Dendritic cell treated with granulocyte-macrophage colony-stimulating factor and Interleukin-4, amounts not matched to agents 40 ng/mL and 50 ng/mL, for 4 days (primary cell): ENCODE results near the gene SCCPDH.

Source experiments
- H3K27ac Mint-ChIP-seq: one replicate; pipeline ENCODE4 v1.8.0; 2022; ENCODE audit warnings: mild to moderate bottlenecking, mixed read lengths
- H3K27me3 Mint-ChIP-seq: one replicate; pipeline ENCODE4 v1.8.0; 2022; ENCODE audit warnings: mild to moderate bottlenecking, mixed read lengths
- H3K36me3 Mint-ChIP-seq: one replicate; pipeline ENCODE4 v1.8.0; 2022; ENCODE audit warnings: low read depth, mixed read lengths
- H3K4me1 Mint-ChIP-seq: one replicate; pipeline ENCODE4 v1.8.0; 2022; ENCODE audit warnings: low read depth, mixed read lengths
- H3K4me3 Mint-ChIP-seq: one replicate; pipeline ENCODE4 v1.8.0; 2022; ENCODE audit warnings: mild to moderate bottlenecking, moderate library complexity, mixed read lengths
- H3K9me3 Mint-ChIP-seq: one replicate; pipeline ENCODE4 v1.8.0; 2022; ENCODE audit warnings: mixed read lengths
- intact Hi-C: fragments of 100-400 bp; cut with micrococcal nuclease; formaldehyde crosslinking; loops from one replicate; pipeline ENCODE4 v1.15.0; 2022

SCCPDH gene

DNA sequence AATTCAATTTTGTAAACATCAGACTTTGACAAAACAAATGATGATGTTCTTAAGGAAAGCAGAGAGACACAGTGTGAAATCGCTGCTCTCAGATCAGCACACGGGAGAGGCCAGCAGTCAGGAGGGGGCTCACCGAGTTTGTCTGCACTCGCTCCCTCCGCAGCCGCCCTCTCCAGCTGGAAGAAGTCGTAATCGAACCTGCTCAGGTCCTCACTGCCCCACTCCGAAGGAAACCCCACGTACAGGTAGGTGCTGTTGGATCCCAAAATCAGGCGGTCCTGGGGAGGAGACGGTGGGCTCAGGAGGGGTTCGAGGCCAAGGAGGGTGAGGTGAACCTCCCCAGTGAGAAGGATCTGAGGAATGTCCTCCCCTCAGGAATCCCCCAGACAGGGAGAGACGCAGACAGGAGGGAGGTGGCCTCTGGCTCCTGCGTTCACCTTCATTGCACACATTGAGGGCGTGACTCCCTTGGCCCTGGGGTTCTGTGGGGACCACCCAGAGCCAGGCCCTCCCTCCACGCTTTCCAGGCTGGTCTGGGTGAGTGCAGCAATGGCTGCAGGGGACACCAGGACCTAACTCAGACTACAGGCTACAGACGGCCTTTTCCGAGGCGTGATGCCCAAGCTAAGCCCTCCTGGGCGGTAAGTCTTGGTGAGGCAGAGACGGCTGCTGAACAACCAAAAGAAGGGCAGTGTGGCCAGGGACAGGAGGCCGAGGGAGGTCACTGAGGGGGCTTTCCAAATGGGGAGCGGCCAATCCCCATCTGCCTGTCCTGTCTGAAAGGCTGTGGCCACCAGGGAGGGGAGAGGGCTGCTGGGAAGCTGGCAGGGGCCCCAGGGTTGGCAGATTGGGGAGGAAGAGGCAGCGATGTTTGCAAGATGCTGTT lies 65.5 kb downstream of the SCCPDH start:
- Mint-ChIP-seq H3K27ac (no peak overlapping the region), H3K27me3 (peaks cover 6% of the 10 kb centered on the region), H3K4me3 (no peak overlapping the region)

DNA sequence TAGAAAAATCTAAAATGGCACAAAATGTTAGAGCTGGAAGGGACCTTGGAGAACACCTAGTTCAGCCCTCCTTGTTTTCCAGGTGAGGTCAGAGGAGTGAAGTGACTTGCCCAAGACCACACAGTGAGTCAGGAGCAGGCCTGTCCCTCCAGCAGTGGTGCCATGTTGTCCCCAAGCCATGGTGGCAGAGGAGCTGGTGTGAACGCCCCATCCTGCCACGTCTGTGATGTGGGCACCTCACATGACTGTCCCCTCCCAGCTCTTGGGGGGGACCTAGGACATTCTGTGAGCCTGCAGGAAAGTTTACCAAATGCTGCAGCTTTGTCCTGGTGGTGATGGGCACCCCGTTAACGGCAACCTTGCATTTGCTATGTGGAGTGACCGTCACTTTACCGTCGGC lies 66.2 kb downstream of the SCCPDH start:
- Mint-ChIP-seq H3K27me3 (peaks cover 4% of the 10 kb centered on the region), H3K9me3 (peaks cover 8% of the 10 kb centered on the region), H3K4me3 (no peak overlapping the region), H3K4me1 (peaks cover 31% of the 10 kb centered on the region), H3K36me3 (no peaks in the 10 kb centered on the region), H3K27ac (no peak overlapping the region)
- intact Hi-C loops, result no loop called here

More for the DNA sequence above, 65.5 kb downstream of the SCCPDH start:
- no peaks in the 10 kb centered on the region for H3K36me3 Mint-ChIP-seq
- peaks cover 31% of the 10 kb centered on the region for H3K4me1 Mint-ChIP-seq
- peaks cover 8% of the 10 kb centered on the region for H3K9me3 Mint-ChIP-seq
- intact Hi-C loops, result no loop called here

DNA sequence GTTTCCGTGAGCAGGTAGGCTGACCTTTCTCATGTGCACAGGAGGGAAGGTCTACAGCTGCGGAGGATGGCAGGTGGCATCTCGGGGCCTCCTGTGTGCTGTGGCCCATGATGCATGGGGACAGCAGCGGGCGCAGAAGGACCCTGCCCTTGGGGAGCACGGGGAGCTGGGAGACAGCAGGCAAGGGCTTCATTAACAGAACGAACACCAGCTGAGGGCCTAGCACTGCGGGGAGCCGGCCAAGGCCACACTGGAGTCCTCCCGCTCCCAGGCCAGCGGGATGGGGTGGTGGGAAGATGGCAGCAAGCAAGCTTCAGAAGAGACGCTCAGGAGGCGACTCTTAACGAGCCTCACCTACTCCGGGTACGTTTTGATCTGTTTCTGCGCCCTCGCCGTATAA lies 66.6 kb downstream of the SCCPDH start:
- peaks cover 3% of the 10 kb centered on the region for H3K27me3 Mint-ChIP-seq

GRCh38 chr1:246791303-246791918 lies 67.2 kb downstream of the SCCPDH start:
- Mint-ChIP-seq H3K36me3 (no peaks in the 10 kb centered on the region), H3K27ac (no peak overlapping the region), H3K9me3 (no peaks in the 10 kb centered on the region), H3K27me3 (peaks cover 2% of the 10 kb centered on the region), H3K4me1 (peaks cover 31% of the 10 kb centered on the region), H3K4me3 (no peak overlapping the region)
- intact Hi-C loops, result no loop called here

More for the DNA sequence above, 66.6 kb downstream of the SCCPDH start:
- Mint-ChIP-seq H3K9me3 (peaks cover 3% of the 10 kb centered on the region), H3K27ac (no peak overlapping the region), H3K36me3 (no peaks in the 10 kb centered on the region), H3K4me3 (no peak overlapping the region), H3K4me1 (peaks cover 31% of the 10 kb centered on the region)
- intact Hi-C loops, result no loop called here

GRCh38 chr1:246792603-246793002 lies 68.4 kb downstream of the SCCPDH start:
- intact Hi-C loops, result no loop called here
- no peak overlapping the region for H3K4me3 Mint-ChIP-seq
- H3K9me3 Mint-ChIP-seq, result no peaks in the 10 kb centered on the region
- no peaks in the 10 kb centered on the region for H3K36me3 Mint-ChIP-seq
- peaks cover 31% of the 10 kb centered on the region for H3K4me1 Mint-ChIP-seq
- no peak overlapping the region for H3K27ac Mint-ChIP-seq
- peaks cover 2% of the 10 kb centered on the region for H3K27me3 Mint-ChIP-seq

- Mint-ChIP-seq H3K27ac (no peak overlapping the region), H3K27me3 (peaks cover 2% of the 10 kb centered on the region), H3K36me3 (no peaks in the 10 kb centered on the region), H3K9me3 (no peaks in the 10 kb centered on the region), H3K4me1 (peaks cover 31% of the 10 kb centered on the region), H3K4me3 (no peak overlapping the region)
- intact Hi-C loops, result no loop called here
Observed at GRCh38 chr1:246793356-246793896, 69.2 kb downstream of the SCCPDH start.

DNA sequence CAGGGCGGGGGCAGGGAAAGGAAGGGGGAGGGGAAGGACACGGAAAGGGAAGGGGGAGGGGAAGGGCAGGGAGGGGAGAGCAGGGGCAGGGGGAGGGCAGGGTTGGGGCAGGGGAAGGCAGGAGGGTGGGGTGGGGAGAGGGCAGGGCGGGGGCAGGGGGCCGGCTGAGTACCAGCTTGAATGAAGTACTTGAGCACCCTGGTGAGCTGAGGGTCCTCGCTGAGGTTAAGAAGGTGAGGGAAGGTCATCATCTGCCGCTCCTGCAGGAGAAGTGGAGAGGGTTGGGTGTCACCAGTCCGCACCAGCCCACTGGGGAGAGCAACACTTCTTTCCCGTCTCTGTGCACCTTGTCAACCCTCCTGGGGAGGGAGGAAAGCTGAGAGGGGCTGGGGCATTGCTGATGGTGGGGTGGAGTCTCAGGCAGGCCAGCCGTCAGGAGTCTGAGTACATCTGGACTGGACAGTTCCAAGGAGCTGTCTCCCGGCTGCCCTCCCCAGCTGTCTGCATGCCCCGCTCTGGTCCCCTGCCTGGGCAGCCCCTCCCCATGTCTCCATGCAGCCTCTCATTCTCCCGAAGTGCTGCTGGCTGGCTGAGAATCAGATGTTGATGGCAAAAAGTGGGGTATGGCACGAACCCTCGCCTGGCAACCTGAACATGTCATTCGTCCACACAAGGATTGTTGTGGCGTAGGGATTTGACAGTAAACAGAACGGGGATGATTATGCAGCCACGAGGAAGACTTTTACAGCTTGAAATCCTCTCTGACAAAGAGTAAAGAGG lies 70.0 kb downstream of the SCCPDH start:
- Mint-ChIP-seq H3K4me3 (no peak overlapping the region), H3K27me3 (peaks cover 1% of the 10 kb centered on the region), H3K4me1 (peaks cover 23% of the 10 kb centered on the region), H3K27ac (no peak overlapping the region), H3K9me3 (no peaks in the 10 kb centered on the region), H3K36me3 (no peaks in the 10 kb centered on the region)
- intact Hi-C loops, result no loop called here

GRCh38 chr1:246794828-246795671 lies 70.8 kb downstream of the SCCPDH start:
- Mint-ChIP-seq H3K27ac (no peak overlapping the region), H3K9me3 (no peaks in the 10 kb centered on the region), H3K36me3 (no peaks in the 10 kb centered on the region), H3K4me1 (peaks cover 21% of the 10 kb centered on the region), H3K27me3 (no peaks in the 10 kb centered on the region), H3K4me3 (no peak overlapping the region)
- intact Hi-C loops, result no loop called here

GRCh38 chr1:246795906-246796694 lies 71.9 kb downstream of the SCCPDH start:
- H3K4me1 Mint-ChIP-seq, result peaks cover 21% of the 10 kb centered on the region
- H3K27me3 Mint-ChIP-seq, result no peaks in the 10 kb centered on the region
- intact Hi-C loops, result no loop called here

GRCh38 chr1:246797157-246797556 lies 72.9 kb downstream of the SCCPDH start:
- Mint-ChIP-seq H3K27ac (no peak overlapping the region), H3K36me3 (no peaks in the 10 kb centered on the region), H3K4me1 (peaks cover 21% of the 10 kb centered on the region), H3K9me3 (no peaks in the 10 kb centered on the region), H3K27me3 (no peaks in the 10 kb centered on the region), H3K4me3 (no peak overlapping the region)
- intact Hi-C loops, result no loop called here

More at GRCh38 chr1:246795906-246796694, 71.9 kb downstream of the SCCPDH start:
- Mint-ChIP-seq H3K27ac (no peak overlapping the region), H3K9me3 (no peaks in the 10 kb centered on the region), H3K36me3 (no peaks in the 10 kb centered on the region), H3K4me3 (no peak overlapping the region)

- Mint-ChIP-seq H3K27ac (no peak overlapping the region), H3K27me3 (no peaks in the 10 kb centered on the region), H3K9me3 (no peaks in the 10 kb centered on the region), H3K4me3 (no peak overlapping the region), H3K36me3 (no peaks in the 10 kb centered on the region), H3K4me1 (peaks cover 21% of the 10 kb centered on the region)
- intact Hi-C loops, result no loop called here
Observed at GRCh38 chr1:246797597-246797996, 73.4 kb downstream of the SCCPDH start.

GRCh38 chr1:246798107-246798506 lies 73.9 kb downstream of the SCCPDH start:
- intact Hi-C loops, result no loop called here
- H3K27ac Mint-ChIP-seq, result no peak overlapping the region
- H3K4me3 Mint-ChIP-seq, result no peak overlapping the region
- H3K9me3 Mint-ChIP-seq, result no peaks in the 10 kb centered on the region
- H3K27me3 Mint-ChIP-seq, result no peaks in the 10 kb centered on the region
- no peaks in the 10 kb centered on the region for H3K36me3 Mint-ChIP-seq
- peaks cover 18% of the 10 kb centered on the region for H3K4me1 Mint-ChIP-seq
